Activated naive CD4-positive, alpha-beta T cell treated with anti-CD3 and anti-CD28 coated beads, Interleukin-2, amount 50 U/mL, for 16 hours (primary cell): ENCODE data around the gene SIRPG.
"Not testable (repeated sequence)": the region's sequence is repeated elsewhere in the genome, so short reads cannot be mapped to it uniquely, and the experiment has no call there.

ENCODE experiments used
- DNase-seq: peaks from one replicate; pipeline ENCODE4 v3.0.0-alpha.2; 2020

SIRPG gene

DNA sequence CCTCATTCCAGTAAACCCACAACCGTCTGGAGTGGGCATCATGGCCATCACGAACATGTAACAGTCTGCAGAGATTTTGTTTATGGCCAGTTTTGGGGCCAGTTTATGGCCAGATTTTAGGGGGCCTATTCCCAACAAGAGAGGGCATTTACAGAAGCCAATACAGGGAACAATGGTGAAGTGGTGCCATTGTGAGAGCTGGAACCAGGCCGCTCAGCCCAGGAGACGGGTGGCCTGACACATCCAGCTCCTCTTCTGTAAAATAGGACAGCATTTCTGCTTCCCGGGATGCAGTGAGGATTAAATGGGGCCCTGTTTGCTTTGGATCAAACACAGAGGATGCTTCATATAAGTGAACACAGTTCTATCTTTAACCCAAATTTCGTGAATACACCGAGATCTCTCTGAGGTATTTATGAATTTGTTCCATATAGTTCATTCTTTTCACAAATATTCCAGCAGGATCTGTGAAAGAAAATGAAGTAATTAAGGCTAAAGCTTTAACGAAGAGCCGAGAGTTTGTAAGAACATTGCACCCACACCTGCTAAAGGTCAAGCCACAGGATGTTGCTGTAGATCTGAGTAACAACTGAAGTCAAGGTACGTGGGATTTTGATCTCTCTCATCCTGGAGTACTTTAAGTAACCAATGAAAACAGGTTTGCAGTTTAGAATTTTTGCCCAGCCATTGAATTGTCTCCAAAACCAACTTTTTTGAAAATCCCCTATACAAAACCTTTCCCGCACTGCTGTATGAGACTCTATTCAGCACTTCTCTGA lies 14.5 kb upstream of the SIRPG start:
- DNase-seq: no peak

- no peak for DNase-seq
These were observed 11.7 kb upstream of the SIRPG start for GRCh38 chr20:1669304-1669703.

- DNase-seq: no peak
These were observed 10.0 kb upstream of the SIRPG start for GRCh38 chr20:1667502-1668085.

- no peak for DNase-seq
These were observed 9.2 kb upstream of the SIRPG start for GRCh38 chr20:1666802-1667201.

DNA sequence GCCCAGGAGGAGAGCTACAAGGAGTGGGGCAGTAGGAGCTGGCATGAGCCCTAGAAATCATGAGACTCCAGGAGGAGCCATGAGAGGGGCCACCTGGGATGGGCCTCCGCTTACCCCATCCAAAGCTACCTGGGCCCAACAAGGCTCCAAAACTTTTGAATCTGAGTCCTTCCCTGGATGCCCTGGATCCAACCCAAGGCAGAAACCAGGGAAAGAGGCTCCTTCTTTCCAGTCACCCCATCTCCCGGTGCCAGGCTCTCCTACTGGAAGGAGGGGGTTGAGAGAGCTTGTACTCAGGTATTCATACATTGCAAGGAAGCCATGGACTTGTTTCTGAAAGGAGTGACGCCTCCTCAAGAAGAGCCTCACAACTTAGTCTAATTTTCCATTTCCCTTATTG lies 7.8 kb upstream of the SIRPG start:
- no peak for DNase-seq

DNA sequence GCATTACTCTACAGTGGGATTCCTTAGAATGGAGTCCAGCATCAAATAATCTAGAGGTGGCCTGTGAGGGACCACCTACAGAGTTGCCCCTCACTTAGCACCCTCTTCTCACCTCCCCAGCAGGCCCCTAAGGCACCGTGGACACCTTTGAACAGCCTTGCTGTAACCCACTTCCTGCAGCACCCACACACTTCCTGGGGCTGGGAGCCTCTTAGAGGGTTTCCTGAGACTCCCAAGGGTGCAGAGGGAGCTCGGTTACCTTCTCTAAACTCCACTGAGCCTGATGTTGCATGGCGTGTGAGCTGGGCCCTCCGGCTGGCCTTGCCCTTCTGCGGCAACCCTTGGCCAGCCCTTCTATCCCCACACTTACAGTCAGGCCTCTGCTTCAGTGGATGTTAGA lies 7.3 kb upstream of the SIRPG start:
- DNase-seq: peak; percentile 49

DNA sequence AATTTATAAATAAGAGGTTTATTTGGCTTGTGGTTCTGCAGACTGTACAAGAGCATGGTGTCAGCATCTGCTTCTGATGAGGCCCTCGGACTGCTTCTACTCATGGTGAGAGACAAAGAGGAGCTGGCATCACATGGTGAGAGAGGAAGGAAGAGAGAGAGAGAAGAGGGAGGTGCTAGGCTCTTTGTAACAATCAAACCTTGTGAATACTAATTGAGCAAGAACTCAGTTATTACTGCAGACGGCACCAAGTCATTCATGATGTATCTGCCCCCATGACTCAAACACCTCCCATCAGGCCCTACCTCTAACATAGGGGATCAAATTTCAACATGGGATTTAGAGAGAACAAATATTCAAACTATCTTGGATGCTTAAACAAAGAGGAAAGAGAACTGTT lies 6.3 kb upstream of the SIRPG start:
- DNase-seq: no peak

GRCh38 chr20:1661542-1662299 lies 4.1 kb upstream of the SIRPG start:
- DNase-seq: no peak

GRCh38 chr20:1660246-1660645 lies 2.7 kb upstream of the SIRPG start:
- no peak for DNase-seq

GRCh38 chr20:1656844-1657243 lies 735 bp downstream of the SIRPG start:
- DNase-seq: no peak

DNA sequence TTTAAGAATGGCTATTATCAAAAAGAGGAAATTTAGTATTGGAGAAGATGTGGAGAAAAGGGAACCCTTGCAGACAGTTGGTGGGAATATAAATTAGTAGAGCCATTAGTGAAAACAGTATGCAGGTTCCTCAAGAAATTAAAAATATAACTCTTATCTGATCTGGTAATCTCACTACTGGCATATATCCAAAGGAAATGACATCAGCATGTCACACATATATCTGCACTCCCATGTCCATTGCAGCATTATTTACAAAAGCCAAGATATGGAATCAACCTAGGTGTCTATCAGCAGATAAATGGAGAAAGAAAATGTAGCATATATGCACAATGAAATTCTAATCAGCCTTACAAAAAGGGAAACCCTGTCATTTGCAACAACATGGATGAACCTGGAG lies 2.6 kb downstream of the SIRPG start:
- no peak for DNase-seq

GRCh38 chr20:1652960-1653359 lies 4.6 kb downstream of the SIRPG start:
- no peak for DNase-seq

DNA sequence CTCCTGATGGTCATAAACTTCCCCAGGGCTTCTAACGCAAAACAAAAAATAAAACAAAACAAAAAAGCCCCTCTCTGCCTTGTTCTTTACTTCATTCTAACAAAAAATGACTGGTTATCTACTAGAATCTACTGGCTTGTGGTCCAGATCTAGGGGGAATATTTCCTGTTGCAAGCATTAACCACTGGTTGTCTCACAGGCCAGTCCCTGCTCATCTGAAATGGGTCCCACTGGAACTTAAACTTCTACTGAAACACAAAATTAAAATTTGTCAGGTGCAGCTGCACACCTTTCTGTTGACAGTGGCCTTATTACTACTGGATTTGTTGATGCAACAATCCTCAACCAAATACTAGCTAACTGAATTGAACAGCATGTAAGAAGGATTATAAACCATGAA lies 5.5 kb downstream of the SIRPG start:
- no peak for DNase-seq

DNA sequence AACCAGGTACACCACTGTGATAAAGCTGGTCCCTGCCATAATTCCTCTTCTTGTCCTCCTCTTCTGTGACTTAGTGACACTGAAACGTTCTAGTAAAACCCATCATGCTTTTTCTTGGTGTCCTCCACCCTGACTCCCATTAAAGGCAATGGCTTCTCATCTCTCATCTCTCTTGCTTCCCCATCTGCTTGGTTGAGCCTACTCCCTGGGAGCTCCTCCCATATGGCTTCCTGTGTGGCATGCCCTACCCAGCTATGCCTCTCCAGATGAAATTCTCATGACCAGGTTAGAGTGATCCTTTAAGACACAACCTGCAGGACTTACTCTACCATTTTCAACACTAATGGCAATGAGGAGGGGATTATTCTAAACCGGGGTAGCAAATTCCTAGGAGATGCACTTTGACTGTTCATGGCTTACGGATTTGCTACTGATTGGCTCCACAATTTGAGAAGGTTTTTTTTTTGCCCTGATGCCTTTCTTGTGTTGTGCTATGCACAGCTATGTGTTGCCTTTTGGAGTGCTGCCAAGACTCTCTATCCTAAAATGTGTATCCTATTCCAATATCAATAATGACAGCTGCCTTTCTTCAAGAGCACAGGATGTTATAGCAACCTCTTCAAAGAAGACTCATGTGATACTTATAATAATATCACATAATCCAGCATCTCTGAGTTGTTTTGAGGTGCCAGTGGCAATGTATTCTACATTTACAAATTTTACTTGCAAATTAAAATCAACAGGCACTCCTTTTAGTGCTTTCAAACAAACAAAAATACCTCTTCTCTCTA lies 6.1 kb downstream of the SIRPG start:
- no peak for DNase-seq

GRCh38 chr20:1648101-1648500 lies 9.5 kb downstream of the SIRPG start:
- DNase-seq: no peak

DNA sequence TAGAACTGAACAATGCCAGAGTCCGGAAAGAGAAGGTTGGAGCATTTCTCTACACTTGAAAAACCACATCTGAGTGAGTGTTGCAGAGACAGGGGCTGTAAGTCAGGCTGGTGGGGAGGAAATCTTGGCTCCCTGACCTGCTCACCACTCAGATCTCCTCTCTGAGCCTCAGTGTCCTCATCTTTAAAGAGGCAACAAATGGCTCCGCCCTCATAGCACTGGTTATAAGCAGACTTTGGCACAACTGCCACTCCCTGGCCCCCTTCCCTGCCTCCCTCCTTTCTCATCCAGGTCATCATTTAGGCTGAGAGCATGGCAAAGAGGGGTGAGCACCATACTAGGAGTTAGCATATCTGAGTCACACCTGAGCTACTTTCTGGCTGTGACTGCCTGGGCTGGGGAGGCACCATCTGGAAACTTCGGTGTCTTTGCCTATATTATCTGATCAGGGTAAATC lies 10.6 kb downstream of the SIRPG start:
- DNase-seq: peak; percentile 26

- no peak for DNase-seq
These were observed 13.2 kb downstream of the SIRPG start for GRCh38 chr20:1644101-1644962.

- not testable (repeated sequence) for DNase-seq
These were observed 18.9 kb downstream of the SIRPG start for GRCh38 chr20:1638643-1639042.

- no peak for DNase-seq
These were observed 19.8 kb downstream of the SIRPG start for GRCh38 chr20:1637755-1638154.

DNA sequence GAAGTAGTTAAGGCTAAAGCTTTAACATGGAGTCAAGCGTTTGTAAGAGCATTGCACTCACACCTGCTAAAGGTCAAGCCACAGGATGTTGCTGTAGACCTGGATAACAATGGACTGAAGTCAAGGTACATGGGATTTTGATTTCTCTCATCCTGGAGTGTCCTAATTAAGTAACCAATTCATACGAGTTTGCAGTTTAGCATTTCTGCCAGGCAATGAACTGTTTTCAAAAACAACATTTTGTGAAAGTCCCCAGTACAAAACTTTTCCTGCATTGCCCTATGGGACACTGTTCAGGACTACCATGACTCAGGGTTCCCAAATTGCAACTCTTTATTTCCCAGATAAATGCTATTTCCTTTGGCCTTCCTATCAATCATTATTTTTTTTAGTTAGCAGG lies 20.4 kb downstream of the SIRPG start:
- DNase-seq: no peak

GRCh38 chr20:1636621-1637020 lies 21.0 kb downstream of the SIRPG start:
- DNase-seq: no peak

DNA sequence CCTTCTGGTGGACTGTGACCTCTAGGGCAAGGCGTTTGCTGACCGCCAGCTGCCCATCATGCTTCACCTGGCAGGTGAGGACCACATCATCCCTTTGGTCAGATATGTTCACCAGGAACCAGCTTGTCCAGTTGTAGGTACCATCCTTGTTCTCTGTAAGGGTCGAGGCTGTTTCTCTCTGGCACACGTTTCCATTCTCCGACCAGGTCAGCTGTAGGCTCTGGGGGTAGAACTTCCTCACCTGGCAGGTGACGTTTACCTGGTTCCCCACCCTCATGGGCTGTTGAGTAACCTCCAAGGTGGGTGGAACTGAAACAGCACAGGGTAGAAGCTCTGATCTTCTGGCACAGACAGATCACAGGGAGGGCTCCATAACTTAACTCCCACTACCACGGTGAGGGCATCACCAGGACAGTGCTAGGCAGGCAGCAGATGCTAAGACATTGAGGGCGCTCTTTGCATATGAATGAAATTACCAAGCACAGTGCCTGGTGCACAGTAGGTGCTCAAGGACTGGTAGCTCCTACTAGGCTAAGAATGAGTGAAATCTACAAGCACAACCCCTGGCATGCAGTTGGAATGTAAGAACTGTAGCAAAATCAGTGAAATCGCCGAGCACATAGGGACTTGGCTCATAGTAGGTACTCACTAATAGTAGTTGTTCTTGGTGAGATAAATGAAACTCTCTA lies 22.1 kb downstream of the SIRPG start:
- DNase-seq: no peak
